OCI-LY3 (cell line): ENCODE data around the gene TTC7B.

Experiments used
- H2AFZ ChIP-seq: fragments of 200-600, 300-600 bp; shearing (Covaris generic); 2 replicates; pipeline ENCODE4 v1.6.0; 2014; ENCODE audit warnings: antibody characterized with exemption, low read depth, low read length
- H3K27ac ChIP-seq: fragments of 200-600, 300-600 bp; sonication (generic); 2 replicates; pipeline ENCODE4 v1.5.1; 2014; ENCODE audit warnings: mild to moderate bottlenecking, low read length, moderate library complexity, mixed read lengths
- H3K27me3 ChIP-seq: fragments of 200-600, 300-600 bp; sonication (generic); 2 replicates; pipeline ENCODE4 v1.6.1; 2014; ENCODE audit warnings: low read depth, low read length, mixed read lengths
- H3K36me3 ChIP-seq: fragments of 200-600, 300-600 bp; sonication (generic); replicated peaks from 2 replicates; pipeline ENCODE3; 2014; ENCODE audit warnings: low read depth, low read length, mixed read lengths
- H3K4me1 ChIP-seq: fragments of 300-600, 200-600 bp; sonication (generic); 2 replicates; pipeline ENCODE4 v1.6.1; 2014; ENCODE audit warnings: low read length, mixed read lengths
- H3K4me2 ChIP-seq: fragments of 200-600, 300-600 bp; sonication (generic); 2 replicates; pipeline ENCODE4 v1.6.1; 2014; ENCODE audit warnings: low read length, mixed read lengths
- H3K4me3 ChIP-seq: fragments of 300-600, 200-600 bp; sonication (generic); 2 replicates; pipeline ENCODE4 v1.5.1; 2014; ENCODE audit warnings: antibody characterized with exemption, mild to moderate bottlenecking, low read length, moderate library complexity
- H3K79me2 ChIP-seq: fragments of 300-600, 200-600 bp; shearing (Covaris generic); 2 replicates; pipeline ENCODE4 v1.6.1; 2014; ENCODE audit warnings: mild to moderate bottlenecking, low read length, mixed read lengths
- H3K9ac ChIP-seq: fragments of 300-600, 200-600 bp; shearing (Covaris generic); 2 replicates; pipeline ENCODE4 v1.6.0; 2014; ENCODE audit warnings: mild to moderate bottlenecking, low read length, moderate library complexity
- H3K9me3 ChIP-seq: fragments of 200-600, 300-600 bp; shearing (Covaris generic); 2 replicates; pipeline ENCODE4 v1.6.1; 2014; ENCODE audit warnings: low read length, mixed read lengths; ENCODE audit not compliant: insufficient read depth
- H4K20me1 ChIP-seq: fragments of 200-600, 300-600 bp; sonication (generic); 2 replicates; pipeline ENCODE4 v1.6.1; 2016; ENCODE audit warnings: low read length, mixed read lengths; ENCODE audit not compliant: insufficient read depth
- CTCF ChIP-seq: fragments of 200-600, 300-600 bp; sonication (generic); IDR thresholded peaks from 2 replicates; pipeline ENCODE4 v1.5.1; 2014; ENCODE audit warnings: antibody characterized with exemption, low read length, low read depth
- EZH2phosphoT487 ChIP-seq: fragments of 200-600 bp; shearing (Covaris generic); IDR thresholded peaks from 2 replicates; pipeline ENCODE4 v1.6.1; 2018; ENCODE audit warnings: antibody characterized with exemption, mixed run types, low read depth

The TTC7B gene

GRCh38 chr14:90603841-90604240, 212.4 kb downstream of the TTC7B start:
- Histone ChIP-seq H2AFZ (no peak overlapping the region), H3K4me3 (no peak overlapping the region), H3K27ac (no peak overlapping the region), H3K4me2 (no peak overlapping the region), H3K4me1 (peaks cover 15% of the 10 kb centered on the region), H3K36me3 (no peaks in the 10 kb centered on the region), H3K27me3 (peaks cover 34% of the 10 kb centered on the region), H3K79me2 (no peaks in the 10 kb centered on the region), H3K9me3 (no peaks in the 10 kb centered on the region), H4K20me1 (no peaks in the 10 kb centered on the region), H3K9ac (no peak overlapping the region)
- TF ChIP-seq CTCF (no peak), EZH2phosphoT487 (no peak)

- H3K9me3 ChIP-seq, result no peaks in the 10 kb centered on the region
- peaks cover 34% of the 10 kb centered on the region for H3K27me3 ChIP-seq
- H3K27ac ChIP-seq, result no peak overlapping the region
- no peaks in the 10 kb centered on the region for H4K20me1 ChIP-seq
- H3K9ac ChIP-seq, result no peak overlapping the region
- TF ChIP-seq EZH2phosphoT487 (no peak), CTCF (no peak)
- H3K79me2 ChIP-seq, result no peaks in the 10 kb centered on the region
- H3K36me3 ChIP-seq, result no peaks in the 10 kb centered on the region
- peaks cover 10% of the 10 kb centered on the region for H3K4me1 ChIP-seq
- no peak overlapping the region for H2AFZ ChIP-seq
- H3K4me2 ChIP-seq, result no peak overlapping the region
- H3K4me3 ChIP-seq, result no peak overlapping the region
Observed at GRCh38 chr14:90603336-90603735, 212.9 kb downstream of the TTC7B start.

GRCh38 chr14:90602088-90602687, 214.0 kb downstream of the TTC7B start:
- Histone ChIP-seq H3K9ac (no peak overlapping the region), H3K4me3 (no peak overlapping the region), H3K4me2 (no peak overlapping the region), H3K36me3 (no peaks in the 10 kb centered on the region), H3K27me3 (peaks cover 26% of the 10 kb centered on the region), H3K4me1 (peaks cover 6% of the 10 kb centered on the region), H3K79me2 (no peaks in the 10 kb centered on the region), H2AFZ (no peak overlapping the region), H3K27ac (no peak overlapping the region), H3K9me3 (no peaks in the 10 kb centered on the region), H4K20me1 (no peaks in the 10 kb centered on the region)
- no peak for TF ChIP-seq EZH2phosphoT487
- no peak for TF ChIP-seq CTCF

- Histone ChIP-seq H3K9ac (no peak overlapping the region), H3K9me3 (no peaks in the 10 kb centered on the region), H3K4me3 (no peak overlapping the region), H2AFZ (no peak overlapping the region), H3K4me1 (peaks cover 6% of the 10 kb centered on the region), H4K20me1 (no peaks in the 10 kb centered on the region), H3K36me3 (no peaks in the 10 kb centered on the region), H3K27me3 (peaks cover 26% of the 10 kb centered on the region), H3K27ac (no peak overlapping the region), H3K79me2 (no peaks in the 10 kb centered on the region), H3K4me2 (no peak overlapping the region)
- TF ChIP-seq EZH2phosphoT487, result no peak
- TF ChIP-seq CTCF, result no peak
Observed at GRCh38 chr14:90601563-90601962, 214.7 kb downstream of the TTC7B start.
